ENCODE data around the gene FGFR2. TPM values are rescaled to one million over a fixed set of nuclear protein-coding genes. Genes with fewer than 3 reads are reported as not detected.
A peak's percentile ranks its signal among the peaks of the same experiment; 100 is the strongest.

FGFR2 gene
- total and polyA plus RNA-seq, 12 donors, result 19.5 to 79.2 (median 39.3) TPM

DNA sequence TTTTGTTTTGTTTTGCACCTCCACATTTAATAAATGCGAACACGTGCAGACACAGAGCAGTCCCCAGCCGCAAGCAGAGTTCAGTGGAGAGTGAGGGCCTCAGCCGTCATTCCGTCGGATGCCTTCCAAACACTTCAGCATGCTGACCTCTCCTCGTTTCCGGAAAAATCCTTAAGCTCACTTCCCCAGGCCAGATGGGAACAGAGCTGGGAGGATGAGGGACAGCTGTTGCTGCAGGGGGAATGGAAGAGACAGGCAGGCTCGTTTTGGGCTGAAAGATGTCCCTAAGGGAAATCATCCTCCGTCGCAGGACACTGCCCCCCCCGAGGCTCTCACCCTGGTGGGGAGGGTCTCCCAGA, 17.2 kb upstream of the FGFR2 start:
- DNase-seq, result peak in 1 of 7 donors; percentile 26
- H3K36me3 ChIP-seq (replicated peaks in 1 of 2), result no peaks in the 10 kb centered on the region
- H3K27ac ChIP-seq, result no peak overlapping the region
- H3K9me3 ChIP-seq (replicated peaks in 1 of 3), result peaks cover 0 to 6% (median 0%) of the 10 kb centered on the region in 3 donors
- no peaks in the 10 kb centered on the region for H3K4me1 ChIP-seq (replicated peaks in 1 of 2)
- intact Hi-C loops (cut with DNase I), result loop anchor here in 1 of 2 donors (10.0 kb wide), 1 partner anchor 119 kb away; no protein-coding TSS in a partner anchor
- H3K27me3 ChIP-seq, result no peaks in the 10 kb centered on the region
- 63 to 76% (median 66%) methylated on average over 12 of the region's 12 CpGs for WGBS, 4 donors
- H3K4me3 ChIP-seq, result no peak overlapping the region
- TF ChIP-seq POLR2A (IDR thresholded peaks at IDR 0.05), result no peak
- TF ChIP-seq, protein P1, sequence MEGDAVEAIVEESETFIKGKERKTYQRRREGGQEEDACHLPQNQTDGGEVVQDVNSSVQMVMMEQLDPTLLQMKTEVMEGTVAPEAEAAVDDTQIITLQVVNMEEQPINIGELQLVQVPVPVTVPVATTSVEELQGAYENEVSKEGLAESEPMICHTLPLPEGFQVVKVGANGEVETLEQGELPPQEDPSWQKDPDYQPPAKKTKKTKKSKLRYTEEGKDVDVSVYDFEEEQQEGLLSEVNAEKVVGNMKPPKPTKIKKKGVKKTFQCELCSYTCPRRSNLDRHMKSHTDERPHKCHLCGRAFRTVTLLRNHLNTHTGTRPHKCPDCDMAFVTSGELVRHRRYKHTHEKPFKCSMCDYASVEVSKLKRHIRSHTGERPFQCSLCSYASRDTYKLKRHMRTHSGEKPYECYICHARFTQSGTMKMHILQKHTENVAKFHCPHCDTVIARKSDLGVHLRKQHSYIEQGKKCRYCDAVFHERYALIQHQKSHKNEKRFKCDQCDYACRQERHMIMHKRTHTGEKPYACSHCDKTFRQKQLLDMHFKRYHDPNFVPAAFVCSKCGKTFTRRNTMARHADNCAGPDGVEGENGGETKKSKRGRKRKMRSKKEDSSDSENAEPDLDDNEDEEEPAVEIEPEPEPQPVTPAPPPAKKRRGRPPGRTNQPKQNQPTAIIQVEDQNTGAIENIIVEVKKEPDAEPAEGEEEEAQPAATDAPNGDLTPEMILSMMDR (IDR thresholded peaks at IDR 0.05), result no peak

DNA sequence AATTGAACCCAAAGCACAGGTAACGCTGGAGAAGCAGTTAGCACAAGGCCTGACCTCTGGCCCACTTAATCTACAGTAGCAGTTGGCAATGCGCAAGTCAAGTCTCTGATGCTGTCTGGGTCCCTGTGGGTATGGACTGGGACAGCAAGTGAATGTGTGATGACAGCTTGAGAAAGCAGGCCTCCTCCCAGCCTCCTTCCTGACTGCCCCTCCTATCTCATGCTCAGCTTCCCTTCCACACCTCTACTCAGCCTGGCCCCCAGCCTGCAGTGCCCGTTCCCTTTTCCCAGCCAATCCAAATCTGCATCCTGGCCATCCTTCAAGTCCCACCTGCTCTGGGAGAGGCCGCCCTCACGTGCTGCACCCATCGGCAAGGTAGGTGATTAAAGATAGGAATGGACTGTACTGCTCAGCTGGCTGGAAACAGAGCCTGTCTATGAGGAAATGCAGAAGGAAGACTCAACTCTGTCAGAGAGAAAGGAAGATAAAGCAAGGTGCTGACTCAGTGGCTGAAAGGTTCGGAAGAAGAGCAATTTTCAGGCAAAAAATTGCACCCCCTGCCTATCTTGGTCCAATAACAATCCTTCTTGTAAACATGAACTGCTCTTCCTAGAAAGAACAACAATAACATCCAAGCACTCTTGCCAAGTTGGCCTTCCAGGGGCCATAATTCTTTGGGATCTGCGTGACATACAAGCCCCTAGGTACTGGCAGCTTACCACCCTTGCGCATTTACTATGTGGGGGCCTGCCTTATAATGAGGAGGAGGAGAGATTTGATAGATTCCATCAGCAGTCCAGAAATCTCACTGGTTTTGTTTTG, 16.6 kb upstream of the FGFR2 start:
- H3K27ac ChIP-seq, result no peak overlapping the region
- H3K4me3 ChIP-seq, result no peak overlapping the region
- intact Hi-C loops (cut with DNase I), result loop anchor here in 1 of 2 donors (10.0 kb wide), 1 partner anchor 120 kb away; no protein-coding TSS in a partner anchor
- 77 to 86% (median 84%) methylated on average over 9 of the region's 9 CpGs for WGBS, 4 donors
- H3K36me3 ChIP-seq (replicated peaks in 1 of 2), result no peaks in the 10 kb centered on the region
- DNase-seq, result no peak
- no peaks in the 10 kb centered on the region for H3K4me1 ChIP-seq (replicated peaks in 1 of 2)
- no peak for TF ChIP-seq POLR2A (IDR thresholded peaks at IDR 0.05)
- TF ChIP-seq, protein P1 (IDR thresholded peaks at IDR 0.05), result no peak
- no peaks in the 10 kb centered on the region for H3K27me3 ChIP-seq
- H3K9me3 ChIP-seq (replicated peaks in 1 of 3), result peaks cover 0 to 6% (median 0%) of the 10 kb centered on the region in 3 donors

DNA sequence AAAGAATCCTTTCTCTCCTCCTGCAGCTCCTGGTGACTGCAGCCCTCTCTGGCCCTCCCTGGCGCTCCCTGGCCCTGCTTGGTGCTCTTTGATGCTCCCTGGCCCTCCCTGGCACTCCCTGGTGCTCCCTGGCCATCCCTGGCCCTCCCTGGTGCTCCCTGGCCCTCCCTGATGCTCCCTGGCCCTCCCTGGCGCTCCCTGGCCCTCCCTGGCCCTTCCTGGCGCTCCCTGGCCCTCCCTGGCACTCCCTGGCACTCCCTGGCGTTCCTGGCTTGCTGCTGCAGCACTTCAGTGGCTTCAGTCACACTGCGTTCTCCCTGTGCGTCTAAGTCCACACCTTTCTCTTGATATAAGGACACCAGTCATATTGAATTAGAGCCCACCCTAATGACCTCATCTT, 15.2 kb upstream of the FGFR2 start:
- Histone ChIP-seq H3K4me1 (replicated peaks in 1 of 2) (no peaks in the 10 kb centered on the region), H3K36me3 (replicated peaks in 1 of 2) (no peaks in the 10 kb centered on the region), H3K4me3 (no peak overlapping the region), H3K27me3 (no peaks in the 10 kb centered on the region), H3K27ac (no peak overlapping the region), H3K9me3 (replicated peaks in 1 of 3) (no peaks in the 10 kb centered on the region)
- intact Hi-C loops (cut with DNase I), result loop anchor here in 1 of 2 donors (10.0 kb wide), 1 partner anchor 121 kb away; no protein-coding TSS in a partner anchor
- DNase-seq, result no peak
- no peak for TF ChIP-seq POLR2A (IDR thresholded peaks at IDR 0.05)
- TF ChIP-seq, protein P1 (IDR thresholded peaks at IDR 0.05), result no peak
- 84 to 88% (median 85%) methylated on average over 6 of the region's 6 CpGs for WGBS, 4 donors

DNA sequence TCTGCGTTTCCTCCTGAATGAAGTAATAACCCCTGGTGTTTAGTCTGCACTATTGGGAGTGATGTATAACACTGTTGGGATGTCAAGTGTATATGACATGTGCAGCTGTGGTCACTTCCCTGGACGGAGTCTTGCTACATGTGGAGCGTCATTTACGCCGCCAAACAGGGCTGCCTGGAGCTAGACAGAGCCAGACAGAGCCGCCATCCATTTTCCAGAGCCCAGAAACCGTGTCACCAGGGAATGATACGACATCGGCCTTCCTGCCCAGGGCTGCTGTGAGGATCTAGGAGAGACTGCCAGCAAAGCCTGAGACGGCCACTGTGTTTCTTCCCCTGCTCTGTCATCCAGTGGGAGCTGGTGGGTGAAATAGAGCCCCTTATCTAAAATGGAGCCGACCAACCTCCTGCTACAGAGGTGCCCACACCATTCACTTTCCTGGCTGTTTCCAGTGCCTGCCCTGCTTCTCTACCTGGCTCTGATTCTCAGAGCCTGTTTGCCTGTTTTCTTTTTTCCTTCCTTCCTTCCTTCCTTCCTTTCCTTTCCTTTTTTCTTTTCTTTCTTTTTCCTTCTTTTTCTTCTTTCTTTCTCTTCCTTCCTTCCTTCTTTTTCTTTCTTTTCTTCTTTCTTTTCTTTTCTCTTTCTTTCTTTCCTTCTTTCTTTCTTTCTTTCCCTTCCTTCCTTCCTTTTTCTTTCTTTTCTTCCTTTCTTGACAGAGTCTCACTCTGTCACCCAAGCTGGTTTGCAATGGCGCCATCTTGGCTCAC, 13.3 kb upstream of the FGFR2 start:
- WGBS, 4 donors, result 79 to 90% (median 82%) methylated on average over 7 to 12 of the region's 12 CpGs
- TF ChIP-seq POLR2A (IDR thresholded peaks at IDR 0.05), result no peak
- TF ChIP-seq, protein P1 (IDR thresholded peaks at IDR 0.05), result no peak
- H3K4me1 ChIP-seq (replicated peaks in 1 of 2), result no peaks in the 10 kb centered on the region
- no peak overlapping the region for H3K27ac ChIP-seq
- no peaks in the 10 kb centered on the region for H3K27me3 ChIP-seq
- no peaks in the 10 kb centered on the region for H3K36me3 ChIP-seq (replicated peaks in 1 of 2)
- DNase-seq, result no peak
- no peaks in the 10 kb centered on the region for H3K9me3 ChIP-seq (replicated peaks in 1 of 3)
- intact Hi-C loops (cut with DNase I), result loop anchor here in 1 of 2 donors (10.0 kb wide), 1 partner anchor 123 kb away; no protein-coding TSS in a partner anchor
- H3K4me3 ChIP-seq, result no peak overlapping the region
